Pancreas (tissue), 10 donors: ENCODE results near the gene MCC. TPM values are rescaled to one million over a fixed set of nuclear protein-coding genes. Genes with fewer than 3 reads are reported as not detected.

Experiments used
- ATAC-seq, 4 donors: fragments of 200-7000 bp; cut with Tn5 transposase; one replicate each; pipeline versions ENCODE4 v1.8.0 to v1.9.1; 2020; ENCODE audit warnings: mild to moderate bottlenecking in 4 of 4, moderate library complexity in 4 of 4
- DNase-seq, 6 donors: peaks; one replicate each; pipeline ENCODE4 v3.0.0-alpha.2; 2020
- FAIRE-seq: peaks from 2 replicates; lab custom pipeline; 2012; peaks lifted over from hg19 to GRCh38; lab: Jason Lieb, UNC
- H3K27ac ChIP-seq, 4 donors: fragments of 200-600 bp; sonication (generic); 1 replicate in 3 of 4; 2 replicates in 1 of 4; pipeline versions ENCODE4 v1.5.0 to v1.8.0; 2020
- H3K27me3 ChIP-seq, 4 donors: fragments of 200-600 bp; one replicate each; pipeline ENCODE4 v1.8.0; 2021
- H3K36me3 ChIP-seq, 3 donors: fragments of 200-600 bp; sonication (generic) in 1 of 3; one replicate each; pipeline versions ENCODE4 v1.5.0 to v1.8.0; 2020 to 2021
- H3K4me1 ChIP-seq, 3 donors: fragments of 200-600 bp; one replicate each; pipeline ENCODE4 v1.8.0; 2021
- H3K4me3 ChIP-seq, 4 donors: fragments of 200-600 bp; sonication (generic) in 2 of 4; one replicate each; pipeline versions ENCODE4 v1.5.0 to v1.8.0; 2020 to 2021
- H3K9me3 ChIP-seq, 4 donors: fragments of 200-600 bp; one replicate each; pipeline ENCODE4 v1.8.0; 2021
- WGBS, 2 donors: extraction: QIAGEN DNeasy Blood & Tissue Kit; methylation state at CpG; one replicate each; pipeline ENCODE4 v1.1.7; 2013; 5-methylcytosine and 5-hydroxymethylcytosine counted together
- intact Hi-C, 3 donors: fragments of 100-400 bp; cut with DNase I; formaldehyde crosslinking; loops; one replicate each; pipeline versions ENCODE4 v1.11.1 to v1.14.2; 2022
- polyA plus RNA-seq, 2 donors: library from polyadenylated mRNA; stranded (reverse); fragments of 200-250 nt; gene quantifications; one replicate each; pipeline ENCODE4 v1.2.3, GENCODE V29; 2013
- total RNA-seq, 6 donors: library from RNA; stranded (reverse); fragmentation: NEBNext Ultra II Directional in 4 of 6; extraction: Animal tissue kit (Norgen Biotek cat#: 25700) in 4 of 6; gene quantifications; one replicate each; pipeline versions ENCODE4 v1.2.1 to v1.2.4, GENCODE V29; 2021 to 2023
- TF ChIP-seq, protein P1 (sequence below), 4 donors: fragments of 200-600 bp; sonication (generic) in 3 of 4; IDR thresholded peaks; one replicate each; pipeline versions ENCODE4 v1.5.0 to v1.8.0; 2021; ENCODE audit warnings: antibody characterized with exemption in 4 of 4
- donor health status: healthy with polysubstance abuse.
- donor health status: DM: no; HTN: no; CAD: no; lungs with moderate emphysema.
- donor health status: DM: no; HTN: no; CAD: no.
- donor health status: control.
- donor health status: control.
- donor health status: Bipolar disorder and iron deficiency.
- donor health status: DM: yes; HTN: yes; CAD: no.
- donor health status: DM: no; HTN: no; CAD: no.
- donor health status: DM: no; HTN: no; CAD: no.
- donor health status: DM: yes; HTN: yes; CAD: no.

Gene MCC
- total and polyA plus RNA-seq, 8 donors: 1.3 to 8.3 (median 4.0) TPM

GRCh38 chr5:113356487-113356886 lies 131.8 kb downstream of the MCC start:
- no peaks in the 10 kb centered on the region for H3K36me3 ChIP-seq
- FAIRE-seq: no peak
- H3K27ac ChIP-seq: peak overlapping the region in 1 of 4 donors; percentile 10
- 22 to 30% methylated on average over 1 of the region's 1 CpG for WGBS, 2 donors
- peak in 4 of 6 donors; percentile 33 to 68 (median 54) for DNase-seq
- peak; percentile 81 to 98 (median 94) for ATAC-seq
- TF ChIP-seq, protein P1, sequence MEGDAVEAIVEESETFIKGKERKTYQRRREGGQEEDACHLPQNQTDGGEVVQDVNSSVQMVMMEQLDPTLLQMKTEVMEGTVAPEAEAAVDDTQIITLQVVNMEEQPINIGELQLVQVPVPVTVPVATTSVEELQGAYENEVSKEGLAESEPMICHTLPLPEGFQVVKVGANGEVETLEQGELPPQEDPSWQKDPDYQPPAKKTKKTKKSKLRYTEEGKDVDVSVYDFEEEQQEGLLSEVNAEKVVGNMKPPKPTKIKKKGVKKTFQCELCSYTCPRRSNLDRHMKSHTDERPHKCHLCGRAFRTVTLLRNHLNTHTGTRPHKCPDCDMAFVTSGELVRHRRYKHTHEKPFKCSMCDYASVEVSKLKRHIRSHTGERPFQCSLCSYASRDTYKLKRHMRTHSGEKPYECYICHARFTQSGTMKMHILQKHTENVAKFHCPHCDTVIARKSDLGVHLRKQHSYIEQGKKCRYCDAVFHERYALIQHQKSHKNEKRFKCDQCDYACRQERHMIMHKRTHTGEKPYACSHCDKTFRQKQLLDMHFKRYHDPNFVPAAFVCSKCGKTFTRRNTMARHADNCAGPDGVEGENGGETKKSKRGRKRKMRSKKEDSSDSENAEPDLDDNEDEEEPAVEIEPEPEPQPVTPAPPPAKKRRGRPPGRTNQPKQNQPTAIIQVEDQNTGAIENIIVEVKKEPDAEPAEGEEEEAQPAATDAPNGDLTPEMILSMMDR (IDR thresholded peaks at IDR 0.05): no peak
- H3K4me3 ChIP-seq: no peak overlapping the region
- peaks cover 0 to 24% (median 12%) of the 10 kb centered on the region in 3 donors for H3K4me1 ChIP-seq
- intact Hi-C loops: loop anchor here in 1 of 3 donors (10.0 kb wide), 1 partner anchor 148 kb away; no protein-coding TSS in a partner anchor
- no peaks in the 10 kb centered on the region for H3K27me3 ChIP-seq
- H3K9me3 ChIP-seq: no peaks in the 10 kb centered on the region

DNA sequence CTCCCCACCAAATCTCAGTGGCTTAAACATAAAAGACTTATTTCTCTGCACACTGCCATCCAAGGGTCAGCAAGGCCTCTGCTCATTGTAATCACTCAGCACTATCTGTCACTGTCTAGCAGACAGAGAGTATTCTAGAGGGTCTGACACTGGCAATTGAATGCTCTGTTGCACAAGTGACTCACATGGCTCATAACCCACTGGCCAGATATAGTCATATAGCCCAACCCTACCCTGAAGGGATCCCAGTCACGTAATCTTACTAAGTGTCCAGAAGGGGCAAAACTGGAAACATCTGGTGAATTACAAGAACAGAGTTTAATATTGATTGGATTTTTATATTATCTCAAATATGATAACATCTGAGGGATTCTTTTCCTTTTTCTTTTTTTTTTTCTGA lies 134.2 kb downstream of the MCC start:
- Histone ChIP-seq H3K9me3 (no peaks in the 10 kb centered on the region), H3K4me1 (peaks cover 0 to 24% (median 12%) of the 10 kb centered on the region in 3 donors), H3K27me3 (no peaks in the 10 kb centered on the region), H3K36me3 (no peaks in the 10 kb centered on the region), H3K27ac (no peak overlapping the region), H3K4me3 (no peak overlapping the region)
- 46 to 97% methylated on average over 1 of the region's 1 CpG for WGBS, 2 donors
- no peak for FAIRE-seq
- intact Hi-C loops: loop anchor here in 1 of 3 donors (10.0 kb wide), 1 partner anchor 151 kb away; no protein-coding TSS in a partner anchor
- no peak for ATAC-seq
- TF ChIP-seq, protein P1 (IDR thresholded peaks at IDR 0.05): no peak
- no peak for DNase-seq

DNA sequence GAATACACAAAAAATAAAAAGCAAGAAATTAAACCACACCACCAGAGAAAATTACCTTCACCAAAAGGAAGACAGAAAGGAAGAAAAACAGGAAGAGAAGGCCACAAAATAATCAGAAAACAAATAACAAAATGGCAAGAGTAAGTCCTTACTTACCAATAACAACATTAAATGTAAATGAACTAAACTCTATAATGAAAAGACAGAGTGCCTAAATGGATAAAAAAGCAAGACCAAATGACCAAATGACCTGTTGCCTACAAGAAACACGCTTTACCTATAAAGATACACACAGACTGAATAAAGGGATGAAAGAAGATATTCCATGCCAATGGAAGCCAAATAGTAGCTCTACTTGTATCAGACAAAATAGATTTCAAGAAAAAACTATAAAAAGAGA lies 140.7 kb downstream of the MCC start:
- ATAC-seq (no peak), DNase-seq (no peak), FAIRE-seq (no peak)
- H3K27me3 ChIP-seq: no peaks in the 10 kb centered on the region
- no peaks in the 10 kb centered on the region for H3K36me3 ChIP-seq
- H3K4me1 ChIP-seq: no peaks in the 10 kb centered on the region
- no peak overlapping the region for H3K27ac ChIP-seq
- TF ChIP-seq, protein P1 (IDR thresholded peaks at IDR 0.05): no peak
- WGBS, 2 donors: 90 to 100% methylated on average over 1 of the region's 1 CpG
- intact Hi-C loops: no loop called here
- no peaks in the 10 kb centered on the region for H3K9me3 ChIP-seq
- no peak overlapping the region for H3K4me3 ChIP-seq

- H3K9me3 ChIP-seq: no peaks in the 10 kb centered on the region
- TF ChIP-seq, protein P1 (IDR thresholded peaks at IDR 0.05): no peak
- intact Hi-C loops: no loop called here
- no peak overlapping the region for H3K4me3 ChIP-seq
- H3K36me3 ChIP-seq: no peaks in the 10 kb centered on the region
- no peak overlapping the region for H3K27ac ChIP-seq
- FAIRE-seq: no peak
- no peak for DNase-seq
- peak in 3 of 4 donors; percentile 32 to 38 (median 34) for ATAC-seq
- no peaks in the 10 kb centered on the region for H3K27me3 ChIP-seq
- WGBS, 2 donors: 77 to 79% methylated on average over 5 of the region's 5 CpGs
- H3K4me1 ChIP-seq: no peaks in the 10 kb centered on the region
Observed at GRCh38 chr5:113344973-113345940, 143.0 kb downstream of the MCC start.
